GM12873 (cell line): ENCODE data around the gene IL19.

Experiments used
- TF ChIP-seq, protein P1 (sequence below): IDR thresholded peaks from 2 replicates; pipeline ENCODE4 v1.5.1; 2012; ENCODE audit warnings: low read depth, mild to moderate bottlenecking, moderate library complexity, low read length, control low read depth; ENCODE audit not compliant: insufficient read depth; ENCODE audit errors: missing control alignments

The IL19 gene

DNA sequence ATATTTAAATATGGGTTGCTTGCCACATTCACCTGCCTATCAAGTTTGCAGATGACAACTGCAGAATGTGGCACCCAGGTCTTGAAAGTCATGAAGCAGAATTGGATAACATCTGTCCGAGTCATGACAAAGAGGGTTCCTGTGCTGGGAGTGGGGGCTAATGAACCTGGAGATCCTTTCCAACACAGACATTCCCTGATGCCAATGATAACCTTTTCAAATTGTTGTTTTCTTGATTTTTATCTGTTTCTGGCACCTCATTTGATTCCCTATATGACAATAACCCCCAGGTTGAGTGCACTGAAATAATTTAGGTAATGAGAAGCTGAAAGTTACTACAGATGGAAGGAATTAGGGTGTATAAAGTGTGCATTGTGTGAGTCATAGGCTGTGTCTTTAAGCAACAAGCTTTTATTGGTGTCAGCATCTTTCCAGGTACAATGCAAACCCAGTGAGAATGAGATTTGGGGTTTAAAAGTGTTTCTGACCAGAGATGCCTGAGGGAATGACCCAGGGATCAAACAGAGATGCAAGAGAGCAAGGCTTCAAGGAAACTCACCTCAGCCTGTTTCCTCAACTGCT is 33.7 kb downstream of the IL19 start:
- TF ChIP-seq, protein P1, sequence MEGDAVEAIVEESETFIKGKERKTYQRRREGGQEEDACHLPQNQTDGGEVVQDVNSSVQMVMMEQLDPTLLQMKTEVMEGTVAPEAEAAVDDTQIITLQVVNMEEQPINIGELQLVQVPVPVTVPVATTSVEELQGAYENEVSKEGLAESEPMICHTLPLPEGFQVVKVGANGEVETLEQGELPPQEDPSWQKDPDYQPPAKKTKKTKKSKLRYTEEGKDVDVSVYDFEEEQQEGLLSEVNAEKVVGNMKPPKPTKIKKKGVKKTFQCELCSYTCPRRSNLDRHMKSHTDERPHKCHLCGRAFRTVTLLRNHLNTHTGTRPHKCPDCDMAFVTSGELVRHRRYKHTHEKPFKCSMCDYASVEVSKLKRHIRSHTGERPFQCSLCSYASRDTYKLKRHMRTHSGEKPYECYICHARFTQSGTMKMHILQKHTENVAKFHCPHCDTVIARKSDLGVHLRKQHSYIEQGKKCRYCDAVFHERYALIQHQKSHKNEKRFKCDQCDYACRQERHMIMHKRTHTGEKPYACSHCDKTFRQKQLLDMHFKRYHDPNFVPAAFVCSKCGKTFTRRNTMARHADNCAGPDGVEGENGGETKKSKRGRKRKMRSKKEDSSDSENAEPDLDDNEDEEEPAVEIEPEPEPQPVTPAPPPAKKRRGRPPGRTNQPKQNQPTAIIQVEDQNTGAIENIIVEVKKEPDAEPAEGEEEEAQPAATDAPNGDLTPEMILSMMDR: no peak

DNA sequence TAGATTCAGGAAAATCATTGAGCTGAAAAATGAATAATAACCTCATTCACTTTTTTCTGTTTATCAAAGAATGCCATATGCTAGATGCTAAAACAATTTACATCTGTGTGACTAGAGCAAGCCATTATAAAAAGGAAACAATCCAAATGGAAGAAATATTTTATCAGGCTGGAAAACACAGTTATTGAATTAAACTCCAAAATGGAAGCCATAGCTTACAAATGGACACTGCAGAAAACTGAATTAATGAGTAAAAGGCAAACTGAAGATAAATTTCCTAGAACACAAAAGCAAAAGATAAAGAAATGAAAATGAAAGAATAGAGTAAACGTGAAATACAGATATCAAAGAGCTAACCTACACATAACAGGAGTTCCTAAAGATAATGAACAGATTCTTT is 34.8 kb downstream of the IL19 start:
- TF ChIP-seq, protein P1: no peak

DNA sequence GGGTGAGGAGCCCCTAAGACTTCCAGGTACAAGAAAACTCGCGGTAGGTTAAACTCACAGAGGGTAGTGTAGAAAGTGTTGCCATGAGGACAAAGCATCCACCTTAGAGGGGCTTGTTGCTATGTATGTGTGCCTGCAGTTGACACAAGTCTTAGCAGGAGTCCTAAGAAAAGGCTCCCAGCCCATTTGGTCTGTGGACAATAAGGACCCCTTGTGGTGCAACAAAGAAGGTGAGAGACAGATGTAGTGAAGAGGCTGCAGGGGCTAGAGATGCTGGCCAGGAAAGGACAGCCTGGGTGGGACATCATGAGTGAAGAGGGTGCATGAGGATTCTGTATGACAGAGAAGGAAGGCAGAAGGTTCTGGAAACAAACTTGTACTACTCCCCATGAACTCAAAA is 38.0 kb downstream of the IL19 start:
- TF ChIP-seq, protein P1: peak; percentile 64

DNA sequence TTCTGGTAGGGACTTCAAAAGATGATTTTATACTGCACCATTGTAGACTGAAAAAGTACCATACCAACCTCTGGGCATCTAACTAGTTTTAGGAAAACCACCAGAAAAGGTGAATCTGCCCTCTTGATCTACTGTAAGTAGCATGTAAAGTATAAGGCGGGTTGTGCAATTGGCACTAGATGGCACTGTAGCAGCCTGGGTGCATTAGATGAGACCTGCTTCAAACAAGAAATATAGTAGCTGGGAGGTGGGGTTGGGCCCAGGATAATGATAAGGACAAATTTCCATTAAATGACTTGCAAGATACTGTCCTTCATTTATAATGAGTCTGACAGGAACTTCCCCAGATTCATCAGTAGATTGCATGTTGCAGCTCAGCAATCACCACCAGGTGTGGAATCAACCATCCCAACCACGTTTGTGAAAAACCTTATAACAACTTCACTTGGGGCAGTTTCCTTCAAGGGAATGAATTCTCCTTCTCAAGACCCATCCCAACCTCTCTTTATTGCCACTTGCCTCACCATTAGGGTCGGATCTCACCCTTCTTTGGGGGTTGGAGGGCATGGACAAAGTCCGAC is 39.0 kb downstream of the IL19 start:
- TF ChIP-seq, protein P1: peak; percentile 52

DNA sequence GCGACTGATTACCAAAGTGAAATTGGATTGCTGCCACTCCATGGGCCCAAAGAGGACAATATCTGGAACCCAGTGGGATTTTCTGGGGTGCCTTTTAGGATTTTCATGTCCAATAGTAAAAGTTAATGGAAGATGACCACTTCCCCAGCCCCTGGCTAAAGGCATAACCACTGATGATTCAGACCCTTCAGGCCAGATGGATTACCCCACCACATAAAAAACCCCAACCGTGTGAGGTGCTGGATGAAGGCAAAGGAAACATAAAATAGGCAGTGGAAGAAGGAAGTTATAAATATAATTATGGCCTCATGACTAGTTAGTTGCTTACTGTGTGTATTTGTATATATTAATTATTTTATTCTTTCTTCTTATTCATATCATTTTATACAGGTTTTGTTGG is 41.9 kb downstream of the IL19 start:
- TF ChIP-seq, protein P1: no peak

DNA sequence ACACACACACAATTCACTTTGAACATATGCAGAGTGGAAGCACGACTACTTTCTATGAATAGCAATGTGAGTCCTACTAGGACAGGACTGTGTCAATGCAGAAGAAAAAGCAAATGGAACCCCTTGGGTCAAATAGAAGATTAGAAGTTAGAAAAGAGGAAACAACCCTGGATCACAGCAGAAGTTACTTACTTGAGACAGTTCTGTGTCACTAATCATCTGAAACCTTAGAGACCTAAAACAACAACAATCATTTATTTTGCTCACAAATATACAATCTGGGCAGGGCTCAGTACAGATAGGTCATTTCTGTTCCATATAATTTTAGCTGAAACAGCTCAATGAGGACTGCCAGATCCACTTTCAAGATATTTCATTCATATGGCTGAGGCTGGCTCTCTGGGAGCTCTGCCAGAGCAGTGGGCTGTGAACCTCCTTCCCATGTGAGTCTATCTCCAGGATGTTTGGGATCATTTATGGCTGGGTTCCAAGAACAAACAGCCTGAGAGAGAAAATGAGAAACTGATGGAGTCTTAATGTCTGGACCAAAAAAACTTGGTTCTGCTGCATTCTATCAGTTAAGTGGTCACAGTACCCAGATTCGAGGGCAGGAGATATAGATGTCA is 44.3 kb downstream of the IL19 start:
- TF ChIP-seq, protein P1: no peak

DNA sequence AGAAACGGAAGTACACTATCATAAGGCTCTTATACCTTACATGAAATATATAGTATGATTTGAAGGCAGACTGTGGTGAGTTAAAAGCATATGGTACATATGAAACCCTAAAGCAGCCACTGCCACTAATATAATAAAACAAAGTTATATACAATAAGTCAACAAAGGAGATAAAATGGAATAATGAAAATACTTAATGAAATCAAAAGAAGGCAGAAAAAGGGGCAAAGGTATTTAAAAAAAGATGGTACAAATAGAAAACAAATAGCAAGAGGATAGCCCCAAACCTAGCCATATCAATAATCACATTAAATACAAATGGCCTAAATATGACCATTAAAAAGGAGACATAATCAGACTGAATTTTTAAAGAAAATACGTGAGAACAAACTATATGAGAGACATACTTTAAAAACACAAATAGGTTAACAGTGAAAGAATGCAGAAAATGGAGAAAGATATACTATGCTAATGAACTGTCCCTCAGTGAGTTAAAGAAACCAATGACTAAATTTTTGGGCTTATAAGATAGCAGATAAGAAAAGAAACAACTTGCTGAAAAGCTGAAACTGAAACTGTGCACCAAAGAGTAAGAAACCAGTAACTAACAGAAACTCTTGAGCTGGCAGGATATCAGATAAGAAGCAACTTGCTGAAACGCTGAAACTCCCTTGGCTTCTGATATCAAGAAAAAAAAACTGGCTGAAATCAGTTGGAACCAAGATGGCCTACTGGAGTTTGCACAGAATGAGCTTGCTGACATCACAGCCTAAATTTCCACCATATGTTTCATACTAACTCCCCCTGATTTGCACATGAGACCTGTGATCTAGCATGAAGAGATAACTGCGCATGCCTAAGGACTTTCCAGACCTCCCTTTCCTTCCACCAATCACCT is 46.1 kb downstream of the IL19 start:
- TF ChIP-seq, protein P1: no peak
